Right kidney (tissue), 1 donor: Measurements from ENCODE around the gene EIF4G3.
"Not testable (repeated sequence)": the region's sequence is repeated elsewhere in the genome, so short reads cannot be mapped to it uniquely, and the experiment has no call there.

ENCODE experiments used
- DNase-seq: peaks from one replicate; pipeline ENCODE4 v3.0.0-alpha.2; 2016

EIF4G3 gene

GRCh38 chr1:20936216-20936615, 240.5 kb downstream of the EIF4G3 start:
- DNase-seq = no peak

DNA sequence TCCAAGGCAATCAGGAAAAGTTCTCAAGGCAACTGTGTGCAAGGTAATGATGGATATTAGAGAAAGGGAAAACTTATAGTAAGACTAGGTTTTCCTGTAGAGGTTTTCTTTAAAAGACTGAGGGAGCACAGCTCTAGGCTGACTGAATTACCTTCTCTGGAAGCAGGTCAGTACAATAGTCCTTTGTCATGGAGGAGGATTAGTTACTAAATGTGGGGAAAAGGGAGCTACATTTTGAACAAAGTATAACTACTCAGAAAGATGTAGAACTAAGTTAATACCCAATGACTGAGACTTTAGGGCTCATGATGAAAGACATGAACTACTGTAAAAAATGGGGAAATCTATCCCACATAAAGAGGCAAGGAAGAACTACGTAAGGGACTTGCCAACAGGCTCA, 241.0 kb downstream of the EIF4G3 start:
- DNase-seq = no peak

DNA sequence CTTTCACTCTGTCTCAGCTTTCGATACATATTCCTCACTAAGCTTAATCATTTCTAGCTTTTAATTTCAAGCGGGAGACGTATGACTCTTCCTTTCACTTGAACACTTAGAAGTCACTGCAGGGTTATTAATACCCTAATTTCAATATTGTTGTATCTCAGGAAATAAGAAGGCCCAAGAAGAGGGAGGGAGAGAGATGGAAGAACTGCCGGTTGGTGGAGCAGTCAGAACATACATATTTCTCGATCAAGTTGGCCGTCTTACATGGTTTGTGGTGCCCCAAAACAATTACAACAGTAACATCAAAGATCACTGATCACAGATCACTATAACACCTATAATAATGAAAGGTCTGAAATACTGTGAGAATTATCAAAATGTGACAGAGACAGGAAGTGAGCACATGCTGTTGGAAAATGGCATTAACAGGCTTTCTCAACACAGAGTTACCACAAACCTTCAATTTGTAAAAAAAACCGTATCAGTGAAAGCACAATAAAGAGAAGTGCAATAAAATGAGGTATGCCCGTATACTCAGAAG, 244.2 kb downstream of the EIF4G3 start:
- no peak for DNase-seq

DNA sequence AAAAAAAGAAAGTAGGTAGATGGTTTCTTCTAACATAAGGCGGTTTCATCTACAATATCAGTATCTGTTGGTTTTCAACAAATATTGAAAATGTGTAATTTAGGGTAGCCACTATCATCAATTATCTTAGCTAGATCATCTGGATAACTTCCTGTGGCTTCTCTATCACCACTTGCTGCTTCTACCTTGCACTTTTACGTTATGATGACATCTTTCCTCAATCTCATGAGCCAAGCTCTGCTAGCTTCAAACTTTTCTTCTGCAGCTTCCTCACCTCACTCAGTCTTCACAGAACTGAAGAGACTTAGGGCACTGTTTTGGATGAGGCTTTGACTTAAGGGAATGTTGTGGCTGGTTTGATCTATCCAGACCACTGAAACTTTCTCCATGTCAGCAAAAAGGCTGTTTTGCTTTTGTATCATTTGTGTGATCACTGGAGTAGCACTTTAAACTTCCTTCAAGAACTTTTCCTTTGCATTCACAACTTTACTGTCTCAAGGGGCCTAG, 244.7 kb downstream of the EIF4G3 start:
- DNase-seq = no peak

DNA sequence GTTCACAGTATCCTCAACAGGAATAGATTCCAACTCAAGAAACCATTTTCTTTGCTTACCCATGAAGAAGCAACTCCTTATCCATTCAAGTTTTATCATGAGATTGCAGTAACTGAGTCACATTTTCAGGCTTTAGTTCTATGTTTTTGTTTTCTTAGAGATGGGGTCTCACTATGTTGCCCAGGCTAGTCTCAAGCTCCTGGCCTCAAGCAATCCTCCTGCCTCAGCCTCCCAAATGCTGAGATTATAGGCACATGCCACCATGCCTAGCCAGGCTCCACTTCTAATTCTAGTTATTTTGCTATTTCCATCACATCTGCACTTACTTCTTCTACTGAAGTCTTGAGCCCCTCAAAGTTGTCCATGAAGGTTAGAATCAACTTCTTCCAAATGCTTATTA, 246.3 kb downstream of the EIF4G3 start:
- no peak for DNase-seq

- DNase-seq = no peak
These were observed 248.6 kb downstream of the EIF4G3 start for GRCh38 chr1:20928146-20928545.

DNA sequence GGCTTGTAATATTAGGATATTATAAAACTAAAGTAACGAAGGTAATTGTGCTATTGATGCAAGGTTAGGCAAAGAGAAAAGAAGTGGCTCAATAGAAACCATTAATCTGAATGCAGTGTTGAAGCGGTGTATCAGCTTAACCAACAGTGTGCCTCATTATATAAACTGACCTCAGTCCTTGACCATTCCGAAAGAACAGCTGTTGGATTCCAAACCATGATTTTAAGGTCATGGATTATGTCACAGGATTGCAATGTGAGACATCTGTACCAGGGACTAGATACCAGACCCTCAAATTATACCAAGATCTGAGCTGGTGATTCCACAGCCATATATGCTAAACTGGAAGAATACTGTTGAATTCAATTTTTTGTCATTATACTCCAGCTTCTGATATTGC, 255.4 kb downstream of the EIF4G3 start:
- DNase-seq = no peak

DNA sequence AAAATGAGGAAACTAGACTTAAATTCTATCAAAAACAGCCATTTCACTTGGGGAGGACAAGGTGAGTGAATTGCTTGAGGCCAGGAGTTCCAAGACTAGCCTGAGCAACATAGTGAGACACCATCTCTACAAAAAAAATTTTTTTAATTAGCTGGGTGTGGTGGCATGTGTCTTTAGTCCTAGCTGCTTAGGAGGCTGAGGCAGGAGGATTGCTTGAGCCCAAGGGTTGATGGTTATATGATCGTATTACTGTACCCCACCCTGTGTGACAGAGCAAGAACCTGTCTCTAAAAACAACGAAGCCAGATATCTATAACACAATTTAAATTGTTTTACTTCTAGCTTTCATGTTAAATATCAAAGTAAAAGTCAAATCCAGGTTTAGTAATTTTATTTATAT, 263.5 kb downstream of the EIF4G3 start:
- DNase-seq = no peak

GRCh38 chr1:20907526-20907925, 269.2 kb downstream of the EIF4G3 start:
- DNase-seq = not testable (repeated sequence)

DNA sequence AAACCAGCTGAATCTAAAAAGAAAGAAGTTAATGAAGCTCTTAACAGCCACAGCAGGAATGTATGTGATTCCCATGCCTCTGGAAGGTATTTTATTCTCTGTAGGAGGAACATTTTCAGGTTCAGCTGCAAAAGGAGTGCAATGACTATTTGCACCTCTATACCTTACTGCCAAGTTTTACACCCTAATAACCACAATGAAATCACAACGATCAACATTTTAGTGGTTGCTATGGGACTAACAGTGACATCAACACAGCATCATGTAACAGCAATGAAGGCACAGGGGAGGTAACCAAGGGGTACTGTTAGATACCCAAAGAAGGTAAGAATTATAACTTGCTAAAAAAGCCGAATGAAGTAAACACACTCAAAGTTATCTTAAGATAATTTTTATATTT, 273.3 kb downstream of the EIF4G3 start:
- DNase-seq = no peak

- no peak for DNase-seq
These were observed 276.6 kb downstream of the EIF4G3 start for GRCh38 chr1:20900056-20900455.

DNA sequence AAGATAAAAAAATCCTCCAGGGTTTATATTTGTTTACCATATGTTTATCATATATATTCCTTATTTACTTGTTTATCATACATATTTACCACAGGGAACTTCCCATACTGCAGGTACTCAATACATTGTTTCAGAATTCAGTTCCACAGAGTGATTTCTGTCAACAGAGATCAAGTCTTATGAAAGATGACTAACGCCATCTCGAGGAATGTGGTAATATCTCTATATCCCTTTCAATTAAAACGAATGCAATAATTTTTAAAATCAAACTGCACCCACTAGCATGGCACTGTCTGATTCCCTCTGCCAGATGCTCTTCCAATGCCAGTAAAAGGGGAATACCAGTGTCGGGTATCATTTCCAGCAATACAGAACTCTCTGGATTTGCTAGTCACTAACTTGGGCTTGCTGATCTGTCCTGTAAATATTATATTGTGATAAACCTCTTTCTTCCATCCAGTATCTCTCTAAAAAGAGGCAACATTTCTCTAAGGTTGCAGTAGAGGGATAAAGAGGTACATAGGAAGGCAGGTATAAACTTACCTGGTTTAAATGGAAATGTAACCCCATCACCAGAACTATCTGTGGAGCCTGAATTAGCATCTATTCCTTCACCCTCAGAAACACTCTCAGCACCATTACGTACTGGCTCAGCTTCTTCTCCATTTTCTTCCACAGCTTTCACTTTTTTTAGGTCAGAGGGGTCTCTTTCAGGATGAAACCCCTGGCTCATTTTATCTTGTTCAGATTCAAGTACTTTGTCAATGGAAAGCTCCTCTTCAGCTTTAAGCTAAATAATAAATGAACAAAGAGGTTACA, 277.3 kb downstream of the EIF4G3 start:
- DNase-seq = no peak

DNA sequence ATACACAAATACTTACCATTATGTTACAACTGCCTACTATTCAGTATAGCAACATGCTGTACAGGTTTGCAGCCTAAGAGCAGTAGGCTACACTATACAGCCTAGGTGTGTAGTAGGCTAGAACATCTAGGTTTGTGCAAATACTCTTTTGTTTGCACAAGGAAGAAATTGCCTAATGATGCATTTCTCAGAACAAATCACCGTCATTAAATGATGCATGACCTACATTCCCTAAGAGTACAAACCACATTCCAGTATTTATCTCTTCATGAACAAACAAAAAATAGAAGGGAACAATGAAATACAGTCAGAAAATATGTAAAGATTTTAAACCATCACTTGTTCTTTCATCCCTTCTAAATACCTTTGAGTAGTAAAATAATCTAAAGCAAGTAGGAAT, 279.9 kb downstream of the EIF4G3 start:
- no peak for DNase-seq

- DNase-seq = no peak
These were observed 282.8 kb downstream of the EIF4G3 start for GRCh38 chr1:20893931-20894330.

GRCh38 chr1:20891091-20891490, 285.6 kb downstream of the EIF4G3 start:
- DNase-seq = no peak

DNA sequence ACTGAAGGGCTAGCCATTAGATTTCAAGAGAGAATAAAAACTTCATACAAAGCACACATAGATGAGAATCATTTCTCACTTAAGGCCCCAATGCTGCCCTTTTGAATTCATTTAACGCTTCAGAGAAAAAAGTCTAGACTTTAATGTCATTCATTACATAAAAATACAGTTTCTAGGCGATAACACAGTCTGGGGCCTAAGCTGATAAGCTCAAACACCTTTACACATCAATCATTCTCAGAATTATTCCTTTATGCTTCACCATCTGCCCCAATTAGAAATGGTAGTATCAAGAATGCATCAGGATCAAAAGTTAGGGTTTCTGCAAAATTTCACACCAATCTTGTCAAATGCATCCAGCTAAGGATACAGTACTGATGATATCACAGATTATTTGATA, 289.5 kb downstream of the EIF4G3 start:
- DNase-seq = no peak

DNA sequence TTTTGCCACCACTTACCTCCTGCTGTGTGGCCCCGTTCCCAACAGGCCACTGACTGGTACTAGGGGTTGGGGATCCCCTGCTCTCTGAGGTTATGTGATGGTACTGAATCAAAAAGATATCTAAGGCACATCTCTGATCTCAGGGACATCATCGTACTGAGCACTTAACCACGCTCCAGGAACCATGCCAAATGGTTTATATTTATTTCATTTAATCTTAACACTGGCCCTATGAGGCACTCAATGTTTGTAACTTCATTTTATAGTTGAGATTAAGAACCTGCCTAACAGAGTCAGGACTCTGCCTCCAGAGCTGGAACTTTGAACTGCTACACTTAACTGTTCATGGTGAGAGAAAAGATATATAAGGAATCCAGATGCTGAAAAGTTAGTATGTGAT, 291.6 kb downstream of the EIF4G3 start:
- DNase-seq = no peak

- DNase-seq = no peak
These were observed 292.2 kb downstream of the EIF4G3 start for GRCh38 chr1:20884513-20884912.

- no peak for DNase-seq
These were observed 292.9 kb downstream of the EIF4G3 start for GRCh38 chr1:20883766-20884165.

GRCh38 chr1:20882837-20883236, 293.9 kb downstream of the EIF4G3 start:
- DNase-seq = no peak

DNA sequence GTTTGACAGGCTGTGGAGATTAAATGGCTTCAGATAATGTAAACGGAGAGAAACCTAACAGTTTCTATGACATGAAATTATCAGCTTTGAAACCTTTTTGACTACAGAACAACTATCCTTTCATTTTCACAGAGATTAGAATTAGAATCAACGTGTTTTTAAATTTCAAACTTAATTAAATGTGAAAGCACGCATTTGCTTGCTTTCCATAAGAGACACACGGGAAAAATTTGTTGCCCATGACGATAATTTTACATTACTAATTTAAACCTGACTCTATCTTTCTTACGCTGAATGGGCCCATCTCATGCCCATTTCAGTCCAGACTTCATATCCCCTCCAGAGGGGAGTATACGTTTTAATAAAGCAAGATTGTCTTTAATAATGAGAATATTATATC, 297.9 kb downstream of the EIF4G3 start:
- DNase-seq = no peak

DNA sequence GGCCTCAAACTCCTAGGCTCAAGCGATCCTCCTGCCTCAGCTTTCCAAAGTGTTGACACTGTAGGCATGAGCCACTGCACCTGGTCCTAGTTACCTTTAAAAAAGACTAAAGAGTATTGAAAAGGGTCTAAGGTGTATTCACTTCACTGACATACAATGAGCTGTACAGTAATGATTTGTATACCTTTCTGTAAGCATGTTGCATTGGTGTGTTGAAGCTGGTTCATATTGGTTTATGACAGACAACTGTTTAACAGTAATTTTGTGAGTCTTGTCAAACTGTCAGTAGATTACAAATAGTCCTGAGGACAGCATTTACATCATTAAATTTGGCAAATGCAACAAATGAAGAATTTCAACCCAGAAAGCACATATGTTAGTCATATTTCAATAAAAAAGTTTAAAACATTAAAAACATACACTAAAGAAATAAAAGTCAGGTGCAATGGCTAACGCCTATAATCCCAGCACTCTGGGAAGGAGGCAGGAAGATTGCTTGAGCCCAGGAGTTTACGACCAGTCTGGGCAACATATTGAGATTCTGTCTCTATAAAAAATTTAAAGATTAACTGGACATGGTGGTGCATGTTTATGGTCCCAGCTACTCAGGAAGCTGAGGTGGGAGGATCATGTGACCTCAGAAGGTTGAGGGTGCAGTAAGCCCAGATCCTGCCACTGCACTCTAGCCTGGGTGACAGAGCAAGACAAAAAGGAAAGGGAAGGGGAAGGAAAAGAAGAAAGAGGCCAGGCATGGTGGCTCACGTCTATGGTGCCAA, 301.3 kb downstream of the EIF4G3 start:
- DNase-seq = no peak

GRCh38 chr1:20873311-20873710, 303.4 kb downstream of the EIF4G3 start:
- DNase-seq = no peak
